Duodenal mucosa (tissue), 2 donors: ENCODE data around the gene KCNJ5.

Source experiments
- H3K27ac ChIP-seq: one replicate; pipeline ENCODE4 v1.7.0; 2013; ENCODE audit warnings: low read depth, low read length
- H3K27me3 ChIP-seq, 2 donors: one replicate each; pipeline ENCODE4 v1.7.0; 2013; ENCODE audit warnings: low read length in 2 of 2, control low read depth in 1 of 2; ENCODE audit not compliant: insufficient read depth in 2 of 2, control insufficient read depth in 1 of 2
- H3K36me3 ChIP-seq, 2 donors: one replicate each; pipeline ENCODE4 v1.7.0; 2013; ENCODE audit warnings: low read length in 2 of 2, control low read depth in 1 of 2; ENCODE audit not compliant: insufficient read depth in 2 of 2, control insufficient read depth in 1 of 2
- H3K4me1 ChIP-seq, 2 donors: one replicate each; pipeline ENCODE4 v1.7.0; 2013; ENCODE audit warnings: low read length in 2 of 2, control low read depth in 1 of 2; ENCODE audit not compliant: insufficient read depth in 2 of 2, control insufficient read depth in 1 of 2
- H3K4me3 ChIP-seq, 2 donors: one replicate each; pipeline ENCODE4 v1.7.0; 2013; ENCODE audit warnings: low read length in 2 of 2, low read depth in 1 of 2
- H3K9ac ChIP-seq, 2 donors: one replicate each; pipeline ENCODE4 v1.7.0; 2013; ENCODE audit warnings: low read length in 2 of 2, low read depth in 1 of 2
- H3K9me3 ChIP-seq, 2 donors: one replicate each; pipeline ENCODE4 v1.7.0; 2013; ENCODE audit warnings: low read length in 2 of 2, control low read depth in 1 of 2; ENCODE audit not compliant: control insufficient read depth in 1 of 2

KCNJ5 gene

DNA sequence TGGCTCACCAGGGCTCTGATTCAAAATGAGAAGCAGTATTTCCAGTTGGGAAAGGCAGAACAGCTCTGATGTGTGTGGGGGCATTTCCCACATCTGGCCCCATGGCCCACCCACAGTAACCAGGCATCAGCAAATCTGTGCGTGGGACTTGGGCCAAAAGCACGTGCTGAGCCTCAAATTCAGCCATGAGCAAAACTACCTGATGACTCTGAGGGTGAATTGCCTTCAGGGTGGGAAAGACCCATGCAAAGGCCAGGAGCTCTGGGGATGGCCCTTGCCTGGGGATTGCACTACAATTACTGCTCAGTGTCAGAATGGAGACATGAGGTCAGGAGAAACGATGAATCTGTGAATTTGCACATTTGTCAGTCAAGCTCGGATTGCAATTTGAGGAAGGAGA lies 30.6 kb downstream of the KCNJ5 start:
- no peak overlapping the region for H3K4me3 ChIP-seq
- no peaks in the 10 kb centered on the region for H3K4me1 ChIP-seq
- no peak overlapping the region for H3K27ac ChIP-seq
- H3K9ac ChIP-seq: no peak overlapping the region
- H3K9me3 ChIP-seq: no peaks in the 10 kb centered on the region
- no peaks in the 10 kb centered on the region for H3K36me3 ChIP-seq
- H3K27me3 ChIP-seq: peaks cover 0 to 7% of the 10 kb centered on the region in 2 donors

DNA sequence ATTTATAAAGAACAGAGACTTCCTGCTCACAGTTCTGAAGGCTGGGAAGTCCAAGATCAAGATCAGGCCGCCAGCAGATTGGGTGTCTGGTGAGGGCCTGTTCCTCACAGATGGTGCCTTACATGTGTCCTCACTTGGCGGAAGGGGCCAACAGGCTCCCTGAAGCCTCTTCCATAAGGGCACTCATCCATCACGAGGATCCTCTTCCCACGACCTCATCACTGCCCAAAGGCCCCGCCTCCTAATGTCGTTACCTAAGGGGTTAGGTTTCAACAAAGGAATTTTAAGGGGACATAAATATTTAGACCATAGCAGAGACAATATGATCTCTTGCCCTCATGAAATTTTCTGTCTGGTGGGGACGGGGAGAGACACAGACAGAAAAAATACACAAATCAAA lies 32.9 kb downstream of the KCNJ5 start:
- Histone ChIP-seq H3K9ac (no peak overlapping the region), H3K4me1 (peaks cover 7 to 9% of the 10 kb centered on the region in 2 donors), H3K36me3 (no peaks in the 10 kb centered on the region), H3K9me3 (no peaks in the 10 kb centered on the region), H3K27ac (no peak overlapping the region), H3K27me3 (peaks cover 0 to 7% of the 10 kb centered on the region in 2 donors), H3K4me3 (no peak overlapping the region)

DNA sequence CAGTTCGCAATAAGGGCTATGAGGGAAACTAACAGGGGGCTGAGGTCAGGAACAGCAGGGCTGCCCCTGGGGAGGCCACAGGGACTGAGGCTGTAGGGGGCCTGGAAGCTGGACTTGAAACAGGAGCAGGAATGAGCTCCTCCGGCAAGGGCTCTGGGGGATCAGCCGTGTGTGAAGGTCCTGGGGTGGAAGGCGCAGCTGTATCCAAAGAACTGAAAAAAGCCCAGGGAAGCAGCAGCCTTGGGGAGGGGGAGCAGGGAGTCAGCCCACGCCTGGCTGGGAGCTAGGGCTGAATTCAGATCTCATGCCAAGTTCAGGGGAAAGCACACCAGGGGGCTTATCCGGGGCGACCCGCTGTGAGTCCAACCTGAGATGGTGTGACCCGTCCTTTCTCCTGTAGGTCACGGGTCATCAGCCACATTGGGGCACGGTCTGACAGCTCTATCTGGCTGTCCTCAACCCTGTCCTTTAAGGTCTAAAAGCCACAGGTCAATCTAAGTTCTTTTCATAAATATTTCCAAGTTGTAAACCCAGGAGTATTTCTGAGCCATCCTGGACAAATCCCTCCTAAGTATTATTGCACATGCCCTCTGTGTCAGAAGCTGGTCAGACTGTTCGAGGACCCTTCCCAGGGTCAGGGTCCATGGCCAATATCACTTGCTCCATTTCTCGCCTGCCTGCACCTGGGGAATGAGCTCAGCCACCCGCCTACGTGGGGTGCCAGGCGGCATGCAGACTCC lies 33.5 kb downstream of the KCNJ5 start:
- H3K9ac ChIP-seq: no peak overlapping the region
- H3K36me3 ChIP-seq: no peaks in the 10 kb centered on the region
- H3K4me1 ChIP-seq: peaks cover 7 to 9% of the 10 kb centered on the region in 2 donors
- H3K4me3 ChIP-seq: no peak overlapping the region
- no peak overlapping the region for H3K27ac ChIP-seq
- H3K9me3 ChIP-seq: no peaks in the 10 kb centered on the region
- peaks cover 0 to 7% of the 10 kb centered on the region in 2 donors for H3K27me3 ChIP-seq

DNA sequence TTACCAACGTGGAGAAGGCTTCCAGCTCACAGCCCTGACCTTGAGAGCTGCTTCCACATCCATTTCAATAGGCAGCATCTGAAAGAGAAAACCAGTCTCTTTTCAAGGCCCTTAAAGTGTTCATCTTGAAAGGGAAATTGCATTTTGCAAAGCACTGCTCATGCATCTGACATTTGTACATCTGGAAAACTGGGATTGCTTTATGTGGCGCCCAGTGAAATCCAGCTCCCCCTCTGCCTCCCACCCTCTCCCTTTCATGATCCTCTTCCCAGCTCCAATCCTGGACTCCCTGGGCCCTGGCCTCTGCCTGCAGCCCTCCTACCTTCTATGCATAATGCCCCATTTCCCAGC lies 34.1 kb downstream of the KCNJ5 start:
- no peak overlapping the region for H3K27ac ChIP-seq
- H3K9ac ChIP-seq: no peak overlapping the region

DNA sequence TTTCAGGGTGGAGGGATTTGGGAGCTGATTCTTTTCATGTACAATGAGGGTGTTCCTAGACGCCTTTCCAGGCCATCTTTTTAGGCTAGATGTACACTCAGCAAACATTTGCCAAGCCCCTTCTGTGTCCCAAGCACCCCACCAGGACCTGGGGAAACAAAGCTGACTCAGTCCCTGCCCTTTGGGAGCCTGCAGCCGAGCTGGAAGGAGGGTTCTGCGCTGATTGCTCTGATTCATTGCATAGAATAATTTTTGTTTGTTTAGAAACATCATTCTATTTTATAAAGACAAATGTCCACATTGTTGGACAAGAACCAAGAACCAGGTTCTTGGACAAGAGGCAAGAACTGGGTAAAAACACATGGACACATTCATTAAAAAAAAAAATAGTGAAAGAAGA lies 34.8 kb downstream of the KCNJ5 start:
- Histone ChIP-seq H3K9me3 (no peaks in the 10 kb centered on the region), H3K4me3 (no peak overlapping the region), H3K9ac (no peak overlapping the region), H3K27me3 (peaks cover 0 to 7% of the 10 kb centered on the region in 2 donors), H3K27ac (no peak overlapping the region), H3K36me3 (no peaks in the 10 kb centered on the region), H3K4me1 (peaks cover 7 to 9% of the 10 kb centered on the region in 2 donors)

More for the DNA sequence above, 34.1 kb downstream of the KCNJ5 start:
- H3K4me3 ChIP-seq: no peak overlapping the region
- H3K27me3 ChIP-seq: peaks cover 0 to 7% of the 10 kb centered on the region in 2 donors
- no peaks in the 10 kb centered on the region for H3K36me3 ChIP-seq
- H3K4me1 ChIP-seq: peaks cover 7 to 9% of the 10 kb centered on the region in 2 donors
- no peaks in the 10 kb centered on the region for H3K9me3 ChIP-seq

DNA sequence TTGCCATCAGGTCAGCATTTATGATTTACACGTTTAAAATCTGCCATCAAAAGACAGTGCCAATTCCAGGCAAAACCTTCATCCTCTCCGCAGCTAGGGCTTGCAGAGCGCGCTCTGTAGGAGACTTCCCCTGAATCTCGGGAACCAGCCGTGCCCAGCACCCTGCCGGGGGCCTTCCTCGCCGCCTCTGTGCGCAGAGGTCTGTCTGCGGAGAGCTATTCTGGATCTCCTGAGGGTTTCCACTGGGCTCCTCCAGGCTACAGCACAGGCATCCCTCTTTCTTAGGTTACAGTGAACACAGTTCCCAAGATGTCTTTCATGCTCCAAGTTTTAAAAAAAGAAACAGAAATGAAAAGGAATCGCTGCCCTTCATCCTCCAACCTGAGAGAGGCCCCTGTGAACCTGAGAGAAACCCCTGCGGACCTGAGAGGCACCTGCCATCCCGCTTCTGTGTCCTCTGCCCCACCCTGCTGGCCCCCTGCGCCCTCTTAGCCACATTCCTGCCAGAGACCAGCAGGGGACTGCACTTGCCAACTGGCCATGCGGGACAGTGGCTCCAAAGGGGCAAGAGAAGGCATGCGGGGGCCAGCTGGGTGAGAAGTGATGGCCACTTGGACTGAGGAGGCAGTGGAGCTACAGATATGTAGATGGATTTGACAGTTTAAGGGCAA lies 35.4 kb downstream of the KCNJ5 start:
- H3K4me3 ChIP-seq: no peak overlapping the region
- peaks cover 0 to 3% of the 10 kb centered on the region in 2 donors for H3K27me3 ChIP-seq
- H3K9me3 ChIP-seq: no peaks in the 10 kb centered on the region
- H3K27ac ChIP-seq: no peak overlapping the region
- H3K36me3 ChIP-seq: no peaks in the 10 kb centered on the region
- peaks cover 7 to 9% of the 10 kb centered on the region in 2 donors for H3K4me1 ChIP-seq
- no peak overlapping the region for H3K9ac ChIP-seq

DNA sequence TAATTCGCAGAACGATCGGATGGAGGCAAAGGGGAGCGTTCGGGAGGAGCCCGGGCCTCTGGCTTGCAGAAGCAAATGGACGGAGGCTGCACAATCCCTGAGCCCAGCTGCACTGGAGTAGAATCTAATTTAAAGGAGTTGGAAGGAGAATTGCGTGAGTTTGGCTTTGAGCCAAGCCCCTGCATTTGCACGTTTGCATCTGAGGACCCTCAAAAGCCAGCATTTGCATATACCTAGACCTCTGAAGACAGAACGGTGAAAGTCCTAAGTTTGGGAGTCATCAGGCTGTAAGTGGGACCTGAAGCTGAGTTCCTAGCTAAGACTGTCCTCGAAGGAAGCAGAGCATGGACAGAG lies 35.9 kb downstream of the KCNJ5 start:
- no peak overlapping the region for H3K9ac ChIP-seq
- H3K4me3 ChIP-seq: no peak overlapping the region
- peaks cover 7 to 9% of the 10 kb centered on the region in 2 donors for H3K4me1 ChIP-seq
- H3K9me3 ChIP-seq: no peaks in the 10 kb centered on the region
- H3K27ac ChIP-seq: no peak overlapping the region
- H3K27me3 ChIP-seq: no peaks in the 10 kb centered on the region
- no peaks in the 10 kb centered on the region for H3K36me3 ChIP-seq

DNA sequence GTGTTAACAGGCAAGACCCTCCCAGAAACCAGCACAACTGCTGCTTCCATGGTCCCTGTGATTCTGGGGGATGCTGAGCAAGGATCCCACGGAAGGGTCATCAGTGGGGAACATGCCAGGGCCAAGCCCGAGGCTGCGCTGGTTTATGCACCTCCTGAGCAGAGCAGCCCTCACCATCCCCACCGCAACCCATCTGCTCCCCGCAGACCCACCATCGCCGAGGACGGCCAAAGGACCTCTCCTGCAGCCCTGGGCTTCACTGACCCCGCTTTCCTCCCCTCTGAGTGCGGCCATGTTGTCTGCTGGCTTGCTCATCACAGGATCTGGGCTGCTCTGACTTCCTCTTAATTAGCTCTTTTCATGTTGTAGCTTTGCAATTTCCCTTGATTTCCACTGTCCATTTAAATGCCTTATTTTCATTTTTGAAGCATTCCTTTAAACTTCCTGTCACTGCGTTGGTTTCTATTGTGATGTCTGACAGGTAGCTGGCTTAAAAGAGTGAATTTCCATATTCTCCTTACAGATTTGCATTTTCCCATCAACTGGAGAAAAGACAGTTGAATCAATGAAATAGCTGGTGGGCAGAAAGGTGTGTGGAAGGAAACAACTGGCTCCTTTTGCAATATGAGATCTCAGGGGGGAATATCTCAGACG lies 36.7 kb downstream of the KCNJ5 start:
- H3K36me3 ChIP-seq: no peaks in the 10 kb centered on the region
- H3K4me3 ChIP-seq: peak overlapping the region; percentile 25 to 40
- no peak overlapping the region for H3K27ac ChIP-seq
- H3K9me3 ChIP-seq: no peaks in the 10 kb centered on the region
- H3K4me1 ChIP-seq: peaks cover 7 to 9% of the 10 kb centered on the region in 2 donors
- no peak overlapping the region for H3K9ac ChIP-seq
- H3K27me3 ChIP-seq: no peaks in the 10 kb centered on the region

DNA sequence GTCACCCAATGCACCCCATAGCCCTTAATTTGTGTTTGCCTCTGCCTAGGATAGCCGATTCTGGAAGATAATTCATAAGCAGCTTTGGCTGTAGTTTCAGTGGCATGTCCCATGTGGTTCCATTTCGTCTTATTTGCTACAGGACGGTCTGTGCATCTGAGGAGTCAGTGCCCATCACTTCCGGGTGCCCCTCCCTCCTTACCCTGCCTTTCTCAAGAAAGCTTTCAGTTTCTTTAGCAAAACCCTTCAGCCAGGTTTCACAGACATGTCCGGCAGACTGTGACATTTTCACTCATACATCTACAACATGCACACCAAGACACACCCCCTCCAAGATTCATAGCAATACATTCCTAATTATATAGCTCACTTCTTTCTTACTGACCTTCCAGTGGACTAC lies 37.2 kb downstream of the KCNJ5 start:
- Histone ChIP-seq H3K27me3 (no peaks in the 10 kb centered on the region), H3K4me3 (peak overlapping the region; percentile 25 to 40), H3K9ac (no peak overlapping the region), H3K9me3 (no peaks in the 10 kb centered on the region), H3K27ac (no peak overlapping the region), H3K4me1 (peaks cover 7 to 9% of the 10 kb centered on the region in 2 donors), H3K36me3 (no peaks in the 10 kb centered on the region)

DNA sequence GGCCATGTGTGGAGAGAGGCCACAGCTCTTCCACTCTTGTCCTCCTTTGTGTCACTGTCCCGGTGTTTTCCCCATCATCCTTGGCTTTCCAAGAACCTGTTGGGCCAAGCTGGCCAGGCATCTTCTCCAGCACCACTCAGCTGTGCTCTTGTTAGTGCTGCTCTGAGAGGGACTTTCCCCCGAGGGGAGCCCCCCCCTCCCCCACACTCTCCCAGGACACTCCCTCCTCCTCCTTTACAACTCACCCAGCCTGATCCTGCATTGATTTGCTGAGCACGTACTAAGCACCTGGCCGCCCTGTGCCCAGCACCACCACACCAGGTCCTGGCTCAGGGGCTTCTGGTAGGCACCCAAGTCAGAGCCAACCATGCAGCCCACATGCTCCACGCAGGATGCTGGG lies 38.3 kb downstream of the KCNJ5 start:
- H3K9me3 ChIP-seq: no peaks in the 10 kb centered on the region
- H3K27me3 ChIP-seq: no peaks in the 10 kb centered on the region
- no peak overlapping the region for H3K27ac ChIP-seq
- no peak overlapping the region for H3K4me3 ChIP-seq
- H3K36me3 ChIP-seq: no peaks in the 10 kb centered on the region
- no peak overlapping the region for H3K9ac ChIP-seq
- H3K4me1 ChIP-seq: peaks cover 7 to 9% of the 10 kb centered on the region in 2 donors
